Effector memory CD4-positive, alpha-beta T cell (primary cell): Measurements from ENCODE around the gene PCBP3.

Experiments used
- DNase-seq, 3 donors: peaks; one replicate each; pipeline ENCODE4 v3.0.0-alpha.2; 2020
- H3K27ac ChIP-seq: 2 replicates; pipeline ENCODE4 v1.7.0; 2013; ENCODE audit warnings: mild to moderate bottlenecking, low read length, moderate library complexity; ENCODE audit not compliant: insufficient read depth, poor library complexity, severe bottlenecking
- H3K27me3 ChIP-seq: replicated peaks from 2 replicates; pipeline ENCODE4 v1.7.0; 2013; ENCODE audit warnings: mild to moderate bottlenecking, low read length; ENCODE audit not compliant: insufficient read depth, control insufficient read depth, poor library complexity, severe bottlenecking
- H3K36me3 ChIP-seq: 2 replicates; pipeline ENCODE4 v1.7.0; 2013; ENCODE audit warnings: mild to moderate bottlenecking, low read length, moderate library complexity; ENCODE audit not compliant: control insufficient read depth, insufficient read depth
- H3K4me1 ChIP-seq: 2 replicates; pipeline ENCODE4 v1.7.0; 2013; ENCODE audit warnings: low read length, mild to moderate bottlenecking; ENCODE audit not compliant: control insufficient read depth, insufficient read depth, poor library complexity, severe bottlenecking
- H3K4me3 ChIP-seq: 2 replicates; pipeline ENCODE4 v1.7.0; 2013; ENCODE audit warnings: low read length, low read depth, mild to moderate bottlenecking; ENCODE audit not compliant: insufficient read depth, poor library complexity, severe bottlenecking
- H3K9me3 ChIP-seq: 2 replicates; pipeline ENCODE4 v1.7.0; 2013; ENCODE audit warnings: mild to moderate bottlenecking, low read length, moderate library complexity; ENCODE audit not compliant: control insufficient read depth

Gene PCBP3

GRCh38 chr21:45899317-45900033 lies 255.9 kb downstream of the PCBP3 start:
- no peak for DNase-seq
- no peak overlapping the region for H3K27ac ChIP-seq
- no peaks in the 10 kb centered on the region for H3K4me1 ChIP-seq
- no peak overlapping the region for H3K4me3 ChIP-seq
- H3K9me3 ChIP-seq: no peaks in the 10 kb centered on the region
- H3K27me3 ChIP-seq: no peaks in the 10 kb centered on the region
- no peaks in the 10 kb centered on the region for H3K36me3 ChIP-seq

GRCh38 chr21:45900034-45900868 lies 256.7 kb downstream of the PCBP3 start:
- DNase-seq: no peak
- Histone ChIP-seq H3K36me3 (no peaks in the 10 kb centered on the region), H3K27me3 (no peaks in the 10 kb centered on the region), H3K4me3 (no peak overlapping the region), H3K27ac (no peak overlapping the region), H3K9me3 (no peaks in the 10 kb centered on the region), H3K4me1 (no peaks in the 10 kb centered on the region)

- no peak for DNase-seq
- Histone ChIP-seq H3K9me3 (no peaks in the 10 kb centered on the region), H3K27me3 (no peaks in the 10 kb centered on the region), H3K27ac (no peak overlapping the region), H3K4me1 (no peaks in the 10 kb centered on the region), H3K4me3 (no peak overlapping the region), H3K36me3 (no peaks in the 10 kb centered on the region)
These were observed 257.7 kb downstream of the PCBP3 start for GRCh38 chr21:45901061-45901690.

GRCh38 chr21:45902292-45902995 lies 258.9 kb downstream of the PCBP3 start:
- Histone ChIP-seq H3K9me3 (no peaks in the 10 kb centered on the region), H3K4me1 (no peaks in the 10 kb centered on the region), H3K36me3 (no peaks in the 10 kb centered on the region), H3K4me3 (no peak overlapping the region), H3K27ac (no peak overlapping the region), H3K27me3 (no peaks in the 10 kb centered on the region)
- DNase-seq: no peak

- no peaks in the 10 kb centered on the region for H3K4me1 ChIP-seq
- no peak for DNase-seq
- H3K27ac ChIP-seq: no peak overlapping the region
- no peaks in the 10 kb centered on the region for H3K27me3 ChIP-seq
- H3K4me3 ChIP-seq: no peak overlapping the region
- H3K36me3 ChIP-seq: no peaks in the 10 kb centered on the region
- H3K9me3 ChIP-seq: no peaks in the 10 kb centered on the region
These were observed 261.7 kb downstream of the PCBP3 start for GRCh38 chr21:45905196-45905595.

GRCh38 chr21:45906196-45906805 lies 262.8 kb downstream of the PCBP3 start:
- no peak for DNase-seq
- Histone ChIP-seq H3K9me3 (no peaks in the 10 kb centered on the region), H3K4me3 (no peak overlapping the region), H3K4me1 (no peaks in the 10 kb centered on the region), H3K27ac (no peak overlapping the region), H3K27me3 (no peaks in the 10 kb centered on the region), H3K36me3 (no peaks in the 10 kb centered on the region)

GRCh38 chr21:45906859-45907258 lies 263.3 kb downstream of the PCBP3 start:
- H3K4me3 ChIP-seq: no peak overlapping the region
- no peaks in the 10 kb centered on the region for H3K27me3 ChIP-seq
- no peaks in the 10 kb centered on the region for H3K36me3 ChIP-seq
- H3K9me3 ChIP-seq: no peaks in the 10 kb centered on the region
- H3K27ac ChIP-seq: no peak overlapping the region
- no peaks in the 10 kb centered on the region for H3K4me1 ChIP-seq
- no peak for DNase-seq

GRCh38 chr21:45908536-45909237 lies 265.2 kb downstream of the PCBP3 start:
- no peak overlapping the region for H3K27ac ChIP-seq
- H3K36me3 ChIP-seq: no peaks in the 10 kb centered on the region
- H3K4me1 ChIP-seq: no peaks in the 10 kb centered on the region
- DNase-seq: no peak
- H3K4me3 ChIP-seq: no peak overlapping the region
- H3K9me3 ChIP-seq: no peaks in the 10 kb centered on the region
- no peaks in the 10 kb centered on the region for H3K27me3 ChIP-seq
